Stimulated activated naive CD4-positive, alpha-beta T cell (primary cell): ENCODE measurements around the gene CIPC.

Source experiments
- DNase-seq, 6 experiments: peaks; one replicate each; lab custom pipeline; 2025; lab: John Stamatoyannopoulos, UW

Gene CIPC

DNA sequence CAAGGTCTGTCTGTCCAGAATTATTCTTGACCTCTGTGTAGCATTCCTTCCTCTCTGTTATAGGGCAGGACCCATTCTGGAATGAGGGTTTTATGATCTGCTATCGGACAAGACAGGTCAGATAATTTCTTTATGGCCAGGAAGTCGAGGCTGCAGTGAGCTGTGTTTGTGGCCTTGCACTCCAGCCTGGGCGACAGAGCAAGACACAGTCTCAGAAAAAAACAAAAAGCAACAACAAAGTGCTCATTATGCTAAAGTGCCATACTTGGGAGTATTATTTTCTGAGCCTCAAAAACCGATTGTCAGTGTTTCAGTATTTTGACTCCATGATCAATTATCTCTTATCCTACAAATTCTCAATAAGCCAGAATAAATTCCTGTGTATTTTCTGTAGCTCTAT, 4.1 kb downstream of the CIPC start:
- DNase-seq = no peak

DNA sequence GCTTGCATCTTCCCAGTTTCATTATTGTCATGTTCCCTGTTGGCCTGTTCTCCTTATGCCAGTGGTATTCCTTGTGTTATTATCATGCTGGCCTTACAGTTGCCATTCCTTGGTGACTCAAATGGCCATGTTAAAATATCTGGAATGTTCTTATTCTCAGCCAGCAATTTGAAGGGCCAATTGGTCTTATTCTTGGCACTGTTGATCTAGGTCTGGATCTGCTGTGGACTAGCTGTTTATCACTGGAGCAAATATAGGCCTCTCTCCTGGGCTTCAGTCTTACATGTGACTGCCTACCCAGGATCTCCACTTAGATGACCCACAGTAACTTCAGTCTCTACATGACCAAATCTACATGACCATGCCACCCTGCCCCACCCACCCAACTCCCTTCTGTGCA, 5.4 kb downstream of the CIPC start:
- no peak for DNase-seq

DNA sequence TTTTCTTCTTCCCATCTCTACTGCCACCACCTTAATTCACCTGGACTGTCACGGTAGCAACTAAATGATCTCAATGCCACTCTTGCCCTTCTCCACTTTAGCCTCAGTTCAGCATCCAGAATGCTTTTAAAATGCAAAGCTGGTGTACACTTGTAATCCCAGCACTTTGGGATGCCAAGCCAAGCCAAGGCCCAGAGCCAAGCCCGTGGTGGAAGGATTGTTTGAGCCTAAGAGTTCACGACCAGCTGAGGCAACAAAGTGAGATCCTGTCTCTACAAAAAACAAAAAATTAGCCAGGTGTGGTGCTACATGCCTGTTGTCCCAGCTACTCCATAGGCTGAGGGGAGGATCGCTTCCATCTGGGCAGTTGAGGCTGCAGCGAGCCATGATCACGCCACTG, 5.9 kb downstream of the CIPC start:
- DNase-seq = no peak

DNA sequence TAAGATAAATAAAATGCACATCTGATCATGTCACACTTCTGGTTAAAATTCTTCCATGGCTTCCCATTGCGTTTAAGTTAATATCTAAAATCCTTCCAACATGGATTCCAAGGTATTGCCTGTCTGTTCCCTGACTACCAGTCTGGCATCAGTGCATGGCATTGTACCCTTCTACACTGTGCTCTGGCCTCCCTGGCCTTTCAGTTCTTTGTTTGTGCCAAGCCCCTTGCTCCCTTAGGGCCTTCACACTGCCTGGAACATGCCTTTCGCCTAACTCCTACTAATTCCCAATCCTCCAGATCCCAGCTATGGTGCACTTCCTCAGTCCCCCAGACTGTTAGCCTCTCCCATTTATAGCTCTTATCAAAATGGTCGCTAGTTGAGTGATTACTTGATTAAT, 6.3 kb downstream of the CIPC start:
- no peak for DNase-seq

DNA sequence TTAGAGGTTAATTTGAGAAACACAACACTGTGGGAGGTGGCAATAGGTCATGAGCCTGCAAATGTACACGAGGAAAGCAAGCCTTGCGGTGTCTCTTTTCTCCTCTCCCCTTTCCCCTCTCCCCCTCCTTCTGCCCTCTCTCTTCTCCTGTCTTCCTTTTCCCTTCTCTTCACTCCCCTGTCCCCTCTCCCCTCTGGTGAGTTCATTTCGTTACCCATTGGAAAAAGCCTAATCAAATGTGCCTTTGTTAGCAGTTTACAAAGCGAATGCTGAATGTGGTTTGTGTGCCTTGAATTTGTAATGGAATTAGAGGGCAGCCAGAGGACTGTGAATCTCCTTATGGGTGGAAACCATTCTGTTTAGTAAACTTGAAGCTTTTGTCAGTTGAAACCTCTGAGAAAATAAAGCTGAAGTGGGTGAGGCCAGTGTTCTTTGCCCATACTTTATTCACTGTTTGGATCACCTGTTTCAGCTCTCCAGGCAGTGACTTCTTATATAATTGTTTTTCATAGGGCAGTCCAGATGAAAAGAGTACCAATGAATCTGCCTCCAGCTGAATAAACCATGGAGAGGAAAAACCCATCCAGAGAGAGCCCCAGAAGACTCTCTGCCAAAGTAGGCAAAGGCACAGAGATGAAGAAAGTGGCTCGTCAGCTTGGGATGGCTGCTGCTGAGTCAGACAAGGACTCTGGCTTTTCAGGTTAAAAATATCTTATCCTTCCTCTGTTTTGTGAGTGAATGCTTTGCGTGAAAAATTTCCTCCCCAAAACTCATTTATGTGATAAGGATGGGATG, 7.3 kb downstream of the CIPC start:
- DNase-seq = no peak

DNA sequence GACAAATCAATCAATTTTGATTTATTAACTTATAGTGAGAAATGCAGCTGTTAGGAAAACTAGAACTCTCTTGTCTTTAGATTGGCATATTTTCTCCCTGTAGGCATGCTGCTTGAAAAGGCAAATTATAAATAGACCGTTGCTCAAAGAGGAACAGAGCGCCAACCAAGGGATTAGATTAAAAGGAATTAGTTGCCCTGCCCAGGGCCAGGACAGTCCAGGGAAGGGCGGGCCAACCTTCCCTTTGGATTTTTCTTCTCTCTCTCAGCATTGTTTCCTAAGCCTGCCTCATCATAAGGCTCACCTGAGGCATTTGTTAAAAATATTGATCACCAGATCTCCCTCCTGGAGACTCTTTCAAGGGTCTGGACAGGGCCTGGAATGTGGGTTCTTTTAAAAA, 8.6 kb downstream of the CIPC start:
- no peak for DNase-seq

DNA sequence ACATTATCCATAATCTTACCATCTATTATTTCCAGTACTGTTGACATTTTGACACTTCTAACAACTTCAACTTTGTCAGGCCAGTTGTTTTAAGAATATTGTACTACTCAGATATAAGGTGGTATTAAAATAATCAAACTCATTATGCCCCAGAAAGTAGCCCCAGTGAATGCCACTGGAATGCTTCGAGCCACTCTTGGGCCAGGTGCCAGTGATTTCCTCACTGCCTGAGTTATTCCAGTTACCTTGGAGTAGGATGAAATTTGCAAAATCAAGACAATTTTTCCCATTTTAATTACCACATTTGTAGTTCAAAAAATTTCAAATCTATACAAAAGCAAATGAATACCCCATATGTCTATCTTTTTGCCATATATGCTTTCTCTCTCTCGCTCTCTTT, 9.2 kb downstream of the CIPC start:
- no peak for DNase-seq

- DNase-seq = no peak
Observed at GRCh38 chr14:77108753-77109152, 10.7 kb downstream of the CIPC start.

GRCh38 chr14:77109656-77110055, 11.6 kb downstream of the CIPC start:
- no peak for DNase-seq

GRCh38 chr14:77110286-77110685, 12.2 kb downstream of the CIPC start:
- no peak for DNase-seq

DNA sequence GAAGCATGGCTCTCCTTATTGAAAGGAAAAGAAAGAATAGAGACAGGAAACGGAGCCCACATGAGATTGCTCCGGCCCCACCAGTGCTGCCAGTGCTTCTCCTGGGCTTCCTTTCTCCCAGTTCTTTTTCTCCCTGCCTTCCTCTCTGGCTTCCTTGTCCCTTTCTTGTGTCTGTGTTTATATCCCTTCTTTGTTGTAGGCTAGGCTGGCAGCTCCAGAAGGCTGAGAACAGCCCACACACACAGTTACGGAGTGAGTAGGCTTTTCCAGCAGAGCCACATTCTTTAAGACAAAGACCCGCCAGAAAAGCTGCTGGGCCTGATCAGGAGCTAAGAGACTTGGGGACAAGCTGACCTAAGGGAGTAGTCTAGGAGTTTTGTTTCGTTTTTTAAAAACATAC, 13.0 kb downstream of the CIPC start:
- no peak for DNase-seq

- no peak for DNase-seq
Observed at GRCh38 chr14:77113644-77114043, 15.6 kb downstream of the CIPC start.

DNA sequence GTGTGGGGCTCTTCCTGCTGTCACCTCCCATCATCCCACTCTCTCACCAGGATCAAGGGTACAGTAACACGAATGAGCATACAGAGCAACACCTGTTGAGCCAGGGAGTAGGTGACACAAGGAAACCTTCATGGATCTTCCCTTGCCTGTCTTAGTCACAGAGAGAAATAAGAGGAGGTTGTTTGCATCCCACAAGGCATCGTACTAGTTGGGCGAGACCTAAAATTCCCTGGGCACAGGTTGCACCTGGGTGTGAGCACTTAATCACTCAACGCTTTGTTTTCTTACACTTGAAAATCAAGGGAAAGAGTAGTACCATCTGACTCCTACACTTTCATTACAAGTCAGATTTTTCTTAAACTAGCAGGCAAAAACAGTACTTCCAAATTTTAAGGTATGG, 16.6 kb downstream of the CIPC start:
- no peak for DNase-seq

DNA sequence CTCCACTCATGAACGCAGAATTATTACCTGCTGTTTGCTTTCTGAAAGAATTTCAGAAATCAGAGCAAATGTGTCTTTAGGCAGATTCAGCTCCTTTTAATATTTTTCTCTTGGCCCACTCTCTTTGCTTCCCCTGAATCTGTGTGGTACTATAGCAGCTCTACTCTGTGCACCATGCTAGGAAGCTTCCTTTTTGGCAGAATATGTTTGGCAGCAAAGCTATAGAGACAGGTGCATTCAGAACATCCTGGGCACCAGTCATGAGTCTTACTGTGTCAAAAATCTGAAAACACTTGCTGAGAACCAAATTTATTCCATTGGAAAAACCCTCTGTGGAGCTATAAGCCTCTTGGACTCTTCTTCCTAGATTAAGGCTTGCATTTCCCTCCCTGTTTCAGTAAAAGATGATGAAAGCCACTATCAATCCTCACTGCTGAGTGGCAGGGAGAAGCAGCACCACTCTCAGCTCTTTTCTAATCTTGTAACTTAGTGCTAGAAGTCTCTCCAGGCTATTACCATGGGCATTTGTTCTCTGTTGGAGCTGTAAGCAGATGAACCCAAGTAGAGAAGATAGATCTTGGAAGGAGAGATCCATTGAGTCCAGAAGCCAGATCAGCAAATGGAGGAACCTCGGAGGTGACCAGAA, 18.2 kb downstream of the CIPC start:
- no peak for DNase-seq

GRCh38 chr14:77119851-77120250, 21.8 kb downstream of the CIPC start:
- peak in 1 of 6 experiments; percentile 12 for DNase-seq

- DNase-seq = no peak
Observed at GRCh38 chr14:77120771-77121743, 23.0 kb downstream of the CIPC start.

GRCh38 chr14:77122526-77123125, 24.6 kb downstream of the CIPC start:
- DNase-seq = no peak

DNA sequence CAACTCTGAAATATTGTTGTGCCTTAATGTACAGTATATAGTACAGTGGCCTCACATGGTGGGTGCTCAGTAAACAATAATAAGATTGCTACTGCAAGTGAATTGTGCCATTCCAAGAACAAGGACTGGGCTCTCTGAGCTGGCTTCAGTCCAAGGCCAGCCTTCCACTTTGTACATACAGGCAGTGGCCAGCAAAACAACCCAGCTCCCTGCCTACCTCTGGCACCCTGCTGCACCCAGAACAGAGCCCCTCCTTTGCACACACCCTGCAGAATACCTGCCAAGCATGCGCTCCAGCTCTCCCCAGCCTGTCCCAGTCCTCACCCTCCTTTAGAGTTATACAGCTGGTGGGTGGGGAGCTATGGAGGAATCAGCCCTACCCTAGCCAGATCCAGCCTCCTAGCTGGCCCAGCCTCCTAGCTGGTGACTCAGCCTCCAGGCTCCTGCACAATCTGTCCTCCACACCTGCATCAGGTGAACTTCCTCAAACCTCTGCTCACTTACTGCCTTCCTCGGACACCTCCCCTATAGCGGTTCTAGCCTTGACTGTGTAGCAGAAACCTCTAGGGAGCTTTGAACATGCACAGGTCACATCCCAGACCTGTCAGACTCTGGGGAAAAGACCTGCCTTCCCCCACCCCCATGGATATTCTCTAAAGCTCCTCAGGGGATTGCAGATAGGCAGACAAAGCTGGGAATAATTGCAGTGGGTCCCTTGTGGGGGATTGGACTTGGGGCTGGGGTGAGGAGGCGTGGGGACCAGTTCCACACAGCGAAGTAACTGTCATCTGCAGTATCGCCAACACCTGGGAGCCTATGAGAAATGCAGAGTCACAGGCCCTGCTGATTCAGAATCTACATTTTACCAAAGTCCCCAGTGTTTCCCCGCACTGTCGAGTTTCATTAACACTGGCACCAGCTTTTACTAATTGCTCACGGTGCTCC, 25.6 kb downstream of the CIPC start:
- DNase-seq = no peak

DNA sequence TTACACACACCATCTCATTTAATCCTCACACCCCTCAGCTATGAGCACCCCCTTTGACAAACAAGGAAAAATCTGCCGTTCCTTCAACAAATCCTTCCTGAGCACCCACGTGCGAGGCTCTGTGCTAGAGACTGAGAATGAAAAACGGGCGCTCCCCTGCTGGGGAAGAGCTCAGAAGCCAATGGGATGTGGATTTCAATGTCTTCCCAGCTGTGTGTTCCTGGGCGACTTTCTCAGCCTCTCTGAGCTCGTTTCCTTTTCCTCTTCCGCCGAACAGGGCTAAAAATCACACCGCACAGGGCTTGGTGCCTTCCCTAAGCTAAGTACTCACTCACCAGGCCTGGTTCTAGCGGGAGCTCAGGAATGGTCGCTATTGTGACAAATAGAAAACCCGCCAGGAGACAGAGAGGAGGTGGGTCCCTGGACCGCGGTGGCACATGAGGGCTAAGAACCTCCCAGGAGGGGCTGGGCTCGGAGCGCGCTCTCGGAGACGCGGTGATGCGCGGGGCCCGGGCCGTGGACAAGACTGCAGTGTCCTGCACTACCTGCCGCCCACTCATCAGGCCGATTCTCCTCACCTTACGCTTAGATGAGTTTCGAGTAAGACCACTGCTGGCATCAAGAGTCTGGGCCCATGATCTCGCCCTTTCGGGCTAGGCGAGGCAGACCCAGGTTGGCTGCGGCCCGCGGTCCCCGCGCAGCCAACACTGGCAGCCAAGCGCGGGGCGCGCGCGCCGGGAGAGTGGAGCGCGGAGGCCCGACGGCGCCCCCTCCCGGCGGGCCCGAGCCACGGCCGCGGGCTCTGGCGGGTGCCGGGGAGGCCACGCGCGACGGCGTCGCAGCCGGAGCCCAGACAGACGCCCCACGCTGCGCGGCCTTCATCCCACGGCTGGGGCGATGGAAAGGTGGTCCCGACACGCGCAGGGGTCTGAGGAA, 26.6 kb downstream of the CIPC start:
- DNase-seq = peak; percentile 9 to 69 (median 49)

DNA sequence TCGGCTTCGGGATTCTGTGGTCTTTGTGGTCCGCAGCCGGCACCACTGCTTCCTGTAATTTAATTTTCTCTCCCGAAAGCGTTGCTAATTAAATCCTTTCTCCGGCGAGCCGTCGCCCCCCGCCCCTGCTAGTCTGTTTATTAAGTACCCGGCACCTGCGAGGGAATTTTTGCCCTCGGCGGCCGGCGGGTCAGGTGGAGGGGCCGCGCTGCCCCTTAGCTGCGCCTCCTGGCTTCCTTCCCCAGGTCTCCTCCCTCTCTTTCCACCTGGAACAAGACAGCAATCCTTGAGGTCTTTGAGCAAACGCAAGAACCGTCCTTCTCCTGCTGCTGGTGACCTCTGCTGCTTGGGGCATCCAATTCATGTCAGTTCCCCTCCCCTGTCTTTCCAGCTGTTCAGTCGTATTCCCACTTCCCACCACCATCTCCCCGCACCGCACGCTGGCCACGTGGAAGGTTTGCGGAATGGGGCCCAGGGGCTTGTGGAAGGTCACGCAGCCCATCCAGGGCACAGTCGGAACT, 27.3 kb downstream of the CIPC start:
- no peak for DNase-seq
